ENCODE results near the gene RFX8. TPM values are rescaled to one million over a fixed set of nuclear protein-coding genes. Genes with fewer than 3 reads are reported as not detected.

RFX8 gene
- total and polyA plus RNA-seq, 2 of the 4 experiments (the other 2 are of a cell fraction) = 2.9 to 5.3 TPM

- Histone ChIP-seq H3K9ac (ENCODE audit: low read depth, low read length) (no peak overlapping the region), H3K56ac (ENCODE audit: extremely low read depth, insufficient read depth, low read length) (no peak overlapping the region), H3K27me3 (ENCODE audit: control insufficient read depth, insufficient read depth, low read length) (no peaks in the 10 kb centered on the region), H4K8ac (ENCODE audit: low read depth in 2 of 2, low read length in 2 of 2) (no peak overlapping the region), H3K36me3 (ENCODE audit: control insufficient read depth, insufficient read depth, low read length) (no peaks in the 10 kb centered on the region), H4K20me1 (ENCODE audit: insufficient read depth, low read length) (no peaks in the 10 kb centered on the region), H2AK9ac (replicated peaks; ENCODE audit: low read depth, low read length, poor library complexity) (no peak overlapping the region), H3K4me2 (ENCODE audit: low read depth, low read length) (no peak overlapping the region), H2AFZ (replicated peaks; ENCODE audit: low read length, poor library complexity) (no peak overlapping the region), H3K4ac (ENCODE audit: low read depth, low read length) (no peak overlapping the region), H3K18ac (ENCODE audit: low read depth, low read length) (no peak overlapping the region; the same call in 1 of the 2 replicates), H2BK20ac (ENCODE audit: low read depth, low read length) (no peak overlapping the region), H3K79me1 (ENCODE audit: low read depth in 1 of 2, low read length in 2 of 2) (peaks cover 17 to 27% of the 10 kb centered on the region in 2 experiments), H3K27ac (ENCODE audit: insufficient read depth, low read length) (no peak overlapping the region), H3K4me1 (ENCODE audit: control insufficient read depth, insufficient read depth, low read length) (no peaks in the 10 kb centered on the region), H3K4me3 (ENCODE audit: insufficient read depth, low read depth, low read length) (no peak overlapping the region), H2BK5ac (ENCODE audit: low read depth, low read length, poor library complexity, severe bottlenecking) (no peak overlapping the region), H4K91ac (ENCODE audit: insufficient read depth, low read depth, low read length) (no peak overlapping the region), H3K23ac (ENCODE audit: low read depth, low read length) (no peak overlapping the region), H3K9me3 (ENCODE audit: control insufficient read depth, insufficient read depth, low read length) (no peaks in the 10 kb centered on the region), H3K14ac (replicated peaks; ENCODE audit: low read depth, low read length) (no peak overlapping the region), H3K9me1 (ENCODE audit: insufficient read depth, low read length) (peaks cover 14% of the 10 kb centered on the region), H2AK5ac (ENCODE audit: low read depth, low read length) (no peak overlapping the region), H2BK120ac (ENCODE audit: low read depth, low read length) (no peak overlapping the region), H4K5ac (ENCODE audit: low read depth, low read length) (no peak overlapping the region), H2BK15ac (ENCODE audit: low read depth, low read length) (no peak overlapping the region)
- BruUV-seq (replicated peaks) = no TSS peak
- WGBS, 2 experiments (ENCODE audit: extremely low coverage in 2 of 2, insufficient read length in 1 of 2) = 84% methylated on average over 4 of the region's 10 CpGs; no CpG with 5 or more reads in 1 of the 2 experiments
- DNase-seq (no peak), ATAC-seq (ENCODE audit: low read depth) (no peak)
- in situ Hi-C loops (cut with MboI; ENCODE audit: low sequenced_read_pairs) (loop anchor here (10.0 kb wide), 1 partner anchor 416 kb away; no protein-coding TSS in a partner anchor), intact Hi-C loops (cut with micrococcal nuclease) (no loop called here), dilution Hi-C loops (cut with HindIII; ENCODE audit: low sequenced_read_pairs, unreplicated experiment) (no loop called here)
- ChIA-PET CTCF (no interaction called here), POLR2A (ENCODE audit: unreplicated experiment) (no interaction called here)
- TF ChIP-seq RAD21 (IDR thresholded peaks at IDR 0.05; ENCODE audit: low read length) (no peak), RCOR1 (IDR thresholded peaks at IDR 0.05; ENCODE audit: insufficient replicate concordance, low read length) (no peak), RFX5 (IDR thresholded peaks at IDR 0.05; ENCODE audit: low read depth, low read length) (no peak), MAFK (IDR thresholded peaks at IDR 0.05; ENCODE audit: low read depth, low read length) (no peak), FOS (IDR thresholded peaks at IDR 0.05; ENCODE audit: low read depth, low read length) (no peak), CHD1 (IDR thresholded peaks at IDR 0.05; ENCODE audit: low read depth, low read length) (no peak), POLR2A (IDR thresholded peaks at IDR 0.05; ENCODE audit: low read depth, low read length) (no peak), MXI1 (IDR thresholded peaks at IDR 0.05; ENCODE audit: borderline replicate concordance, low read depth, low read length) (no peak), SMC3 (IDR thresholded peaks at IDR 0.05; ENCODE audit: low read depth, low read length) (no peak)
- TF ChIP-seq, protein P1, sequence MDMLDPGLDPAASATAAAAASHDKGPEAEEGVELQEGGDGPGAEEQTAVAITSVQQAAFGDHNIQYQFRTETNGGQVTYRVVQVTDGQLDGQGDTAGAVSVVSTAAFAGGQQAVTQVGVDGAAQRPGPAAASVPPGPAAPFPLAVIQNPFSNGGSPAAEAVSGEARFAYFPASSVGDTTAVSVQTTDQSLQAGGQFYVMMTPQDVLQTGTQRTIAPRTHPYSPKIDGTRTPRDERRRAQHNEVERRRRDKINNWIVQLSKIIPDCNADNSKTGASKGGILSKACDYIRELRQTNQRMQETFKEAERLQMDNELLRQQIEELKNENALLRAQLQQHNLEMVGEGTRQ (IDR thresholded peaks at IDR 0.05; ENCODE audit: low read depth, low read length) = no peak
These were observed 46.3 kb downstream of the RFX8 start for GRCh38 chr2:101428422-101429176.

All from IMR-90 (cell line).